Measurements from ENCODE around the gene PPP1CB.
"Not testable (repeated sequence)": the region's sequence is repeated elsewhere in the genome, so short reads cannot be mapped to it uniquely, and the experiment has no call there.

The PPP1CB gene

DNA sequence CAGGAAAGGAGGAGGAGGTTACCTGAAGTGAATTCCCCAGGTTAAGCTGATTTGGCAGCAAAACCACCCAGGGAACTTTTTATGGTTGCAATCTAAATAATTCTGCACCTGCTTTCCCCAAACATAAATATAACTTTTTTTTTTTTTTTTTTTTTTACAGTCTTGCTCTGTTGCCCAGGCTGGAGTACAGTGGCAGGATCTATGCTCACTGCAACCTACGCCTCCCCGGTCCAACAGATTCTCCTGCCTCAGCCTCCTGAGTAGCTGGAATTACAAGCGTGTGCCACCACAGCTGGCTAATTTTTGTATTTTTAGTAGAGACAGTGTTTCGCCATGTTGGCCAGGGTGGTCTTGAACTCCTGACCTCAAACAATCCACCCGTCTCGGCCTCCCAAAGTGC lies 16.1 kb upstream of the PPP1CB start (continued):
- TF ChIP-seq OSR2 (tag by site-specific recombination; IDR thresholded peaks at IDR 0.05) = no peak
- TF ChIP-seq ZBTB21 (tag by site-specific recombination; IDR thresholded peaks at IDR 0.05) = no peak
- no peak for TF ChIP-seq ZNF792 (tag by site-specific recombination; IDR thresholded peaks at IDR 0.05)

GRCh38 chr2:28736034-28736433 lies 15.6 kb upstream of the PPP1CB start:
- TF ChIP-seq, protein P1, sequence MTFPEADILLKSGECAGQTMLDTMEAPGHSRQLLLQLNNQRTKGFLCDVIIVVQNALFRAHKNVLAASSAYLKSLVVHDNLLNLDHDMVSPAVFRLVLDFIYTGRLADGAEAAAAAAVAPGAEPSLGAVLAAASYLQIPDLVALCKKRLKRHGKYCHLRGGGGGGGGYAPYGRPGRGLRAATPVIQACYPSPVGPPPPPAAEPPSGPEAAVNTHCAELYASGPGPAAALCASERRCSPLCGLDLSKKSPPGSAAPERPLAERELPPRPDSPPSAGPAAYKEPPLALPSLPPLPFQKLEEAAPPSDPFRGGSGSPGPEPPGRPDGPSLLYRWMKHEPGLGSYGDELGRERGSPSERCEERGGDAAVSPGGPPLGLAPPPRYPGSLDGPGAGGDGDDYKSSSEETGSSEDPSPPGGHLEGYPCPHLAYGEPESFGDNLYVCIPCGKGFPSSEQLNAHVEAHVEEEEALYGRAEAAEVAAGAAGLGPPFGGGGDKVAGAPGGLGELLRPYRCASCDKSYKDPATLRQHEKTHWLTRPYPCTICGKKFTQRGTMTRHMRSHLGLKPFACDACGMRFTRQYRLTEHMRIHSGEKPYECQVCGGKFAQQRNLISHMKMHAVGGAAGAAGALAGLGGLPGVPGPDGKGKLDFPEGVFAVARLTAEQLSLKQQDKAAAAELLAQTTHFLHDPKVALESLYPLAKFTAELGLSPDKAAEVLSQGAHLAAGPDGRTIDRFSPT (tag by site-specific recombination; IDR thresholded peaks at IDR 0.05) = no peak
- no peak for TF ChIP-seq GLI4 (tag by site-specific recombination; IDR thresholded peaks at IDR 0.05)
- TF ChIP-seq AEBP2 (tag by site-specific recombination; IDR thresholded peaks at IDR 0.05; ENCODE audit: borderline replicate concordance) = no peak
- no peak for TF ChIP-seq ZNF837 (tag by site-specific recombination; IDR thresholded peaks at IDR 0.05)
- no peak for TF ChIP-seq ZNF513 (tag by site-specific recombination; IDR thresholded peaks at IDR 0.05)
- no peak for TF ChIP-seq ZNF585B (tag by site-specific recombination; IDR thresholded peaks at IDR 0.05)
- TF ChIP-seq SP2 (tag by site-specific recombination; IDR thresholded peaks at IDR 0.05) = no peak
- TF ChIP-seq ZNF350 (tag by site-specific recombination; IDR thresholded peaks at IDR 0.05) = no peak
- no peak for TF ChIP-seq FEZF1 (tag by site-specific recombination; IDR thresholded peaks at IDR 0.05)
- TF ChIP-seq ZNF558 (tag by site-specific recombination; IDR thresholded peaks at IDR 0.05) = no peak
- no peak for TF ChIP-seq ZNF664 (tag by site-specific recombination; IDR thresholded peaks at IDR 0.05)
- no peak for TF ChIP-seq ZNF133 (tag by site-specific recombination; IDR thresholded peaks at IDR 0.05)
- no peak for TF ChIP-seq ZNF140 (tag by site-specific recombination; IDR thresholded peaks at IDR 0.05)
- TF ChIP-seq ZNF292 (tag by site-specific recombination; IDR thresholded peaks at IDR 0.05; ENCODE audit: borderline replicate concordance, low read depth) = no peak
- no peak for TF ChIP-seq ZNF571 (tag by site-specific recombination; IDR thresholded peaks at IDR 0.05)
- ChIA-PET CTCF (interaction anchor here (0.6 to 1.2 kb wide), 3 partner anchors 75 to 1818 kb away, joined by 3 to 5 read pairs (median 3); no protein-coding TSS in a partner anchor), POLR2A (no interaction called here)

DNA sequence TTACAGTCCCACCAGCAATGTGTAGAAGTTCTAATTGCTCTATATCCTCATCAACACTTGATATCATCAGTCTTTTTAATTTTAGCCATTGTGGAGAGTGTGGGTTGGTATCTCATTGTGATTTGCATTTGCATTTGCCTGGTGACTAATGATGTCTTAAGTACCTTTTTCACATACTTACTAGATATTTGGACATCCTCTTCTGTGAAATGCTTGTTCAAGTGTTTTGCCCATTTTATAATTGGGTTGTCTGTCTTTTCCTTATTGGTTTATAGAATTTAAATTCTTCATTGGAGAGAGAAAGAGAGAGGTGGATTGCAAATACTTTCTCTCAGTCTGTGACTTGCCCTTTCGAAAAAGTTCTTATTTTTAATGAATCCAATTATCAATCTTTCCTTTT lies 14.0 kb upstream of the PPP1CB start:
- ChIA-PET POLR2A (no interaction called here), CTCF (no interaction called here)
- H3K4me3 ChIP-seq (ENCODE audit: low read depth, low read length) = no peak overlapping the region
- H3K4me1 ChIP-seq (ENCODE audit: control insufficient read depth, insufficient read depth, low read length) = no peaks in the 10 kb centered on the region
- no peaks in the 10 kb centered on the region for H3K36me3 ChIP-seq (ENCODE audit: control insufficient read depth in 2 of 2, insufficient read depth in 1 of 2, low read length in 2 of 2)
- H3K27ac ChIP-seq (ENCODE audit: extremely low read depth, low read depth, low read length) = no peak overlapping the region
- TF ChIP-seq ZNF426 (tag by site-specific recombination; IDR thresholded peaks at IDR 0.05) (no peak), ZNF292 (tag by site-specific recombination; IDR thresholded peaks at IDR 0.05; ENCODE audit: borderline replicate concordance, low read depth) (no peak), GLI4 (tag by site-specific recombination; IDR thresholded peaks at IDR 0.05) (no peak), ZNF529 (tag by site-specific recombination; IDR thresholded peaks at IDR 0.05; ENCODE audit: insufficient replicate concordance) (no peak), SETDB1 (IDR thresholded peaks at IDR 0.05; ENCODE audit: insufficient read length, low read length) (peak; percentile 64), ZSCAN23 (tag by site-specific recombination; IDR thresholded peaks at IDR 0.05) (no peak), ZNF416 (tag by site-specific recombination; IDR thresholded peaks at IDR 0.05) (no peak), TRIM28 (IDR thresholded peaks at IDR 0.05; ENCODE audit: borderline replicate concordance, low read length) (peak; percentile 20; the same call in 1 of the 2 replicates)
- H3K9me3 ChIP-seq (ENCODE audit: control insufficient read depth, insufficient read depth, low read depth, low read length) = no peaks in the 10 kb centered on the region

More at GRCh38 chr2:28736034-28736433, 15.6 kb upstream of the PPP1CB start:
- no peaks in the 10 kb centered on the region for H3K36me3 ChIP-seq (ENCODE audit: control insufficient read depth in 2 of 2, insufficient read depth in 1 of 2, low read length in 2 of 2)
- no peak overlapping the region for H3K27ac ChIP-seq (ENCODE audit: extremely low read depth, low read depth, low read length)
- H3K4me1 ChIP-seq (ENCODE audit: control insufficient read depth, insufficient read depth, low read length) = no peaks in the 10 kb centered on the region
- no peak overlapping the region for H3K4me3 ChIP-seq (ENCODE audit: low read depth, low read length)
- no peaks in the 10 kb centered on the region for H3K9me3 ChIP-seq (ENCODE audit: control insufficient read depth, insufficient read depth, low read depth, low read length)

- H3K4me1 ChIP-seq (ENCODE audit: control insufficient read depth, insufficient read depth, low read length); H3K27ac ChIP-seq (ENCODE audit: extremely low read depth, low read depth, low read length); H3K9me3 ChIP-seq (ENCODE audit: control insufficient read depth, insufficient read depth, low read depth, low read length); H3K4me3 ChIP-seq (ENCODE audit: low read depth, low read length); POLR2A ChIA-PET; H3K36me3 ChIP-seq (ENCODE audit: control insufficient read depth in 2 of 2, insufficient read depth in 1 of 2, low read length in 2 of 2): not testable (repeated sequence)
- CTCF ChIA-PET = interaction anchor here (0.7 to 1.5 kb wide), 2 partner anchors 9 to 80 kb away, joined by 3 read pairs; no protein-coding TSS in a partner anchor
Measured at GRCh38 chr2:28742619-28743018, 9.0 kb upstream of the PPP1CB start.

Measured in HEK293 (cell line).